Central memory CD8-positive, alpha-beta T cell (primary cell): Measurements from ENCODE around the gene ZNF565.
A peak's percentile ranks its signal among the peaks of the same experiment; 100 is the strongest.
"Not testable (repeated sequence)": the region's sequence is repeated elsewhere in the genome, so short reads cannot be mapped to it uniquely, and the experiment has no call there.

ENCODE experiments used
- ATAC-seq: fragments of 150-1000 bp; cut with Tn5 transposase; replicated peaks from 2 replicates; pipeline ENCODE4 v1.10.0; 2022; ENCODE audit warnings: mild to moderate bottlenecking, moderate FRiP score, moderate number of reproducible peaks; ENCODE audit not compliant: poor library complexity, severe bottlenecking; ENCODE audit errors: extremely low read depth
- DNase-seq, 2 donors: peaks; one replicate each; pipeline ENCODE4 v3.0.0; 2021; ENCODE audit warnings: low spot score in 2 of 2
- H3K27ac Mint-ChIP-seq: one replicate; pipeline ENCODE4 v1.8.0; 2022; ENCODE audit warnings: low read depth, mild to moderate bottlenecking, moderate library complexity, mixed read lengths
- H3K27me3 Mint-ChIP-seq: one replicate; pipeline ENCODE4 v1.8.0; 2022; ENCODE audit warnings: mixed read lengths
- H3K36me3 Mint-ChIP-seq: one replicate; pipeline ENCODE4 v1.8.0; 2022; ENCODE audit warnings: mild to moderate bottlenecking, moderate library complexity, mixed read lengths; ENCODE audit not compliant: insufficient read depth
- H3K4me1 Mint-ChIP-seq: one replicate; pipeline ENCODE4 v1.8.0; 2022; ENCODE audit warnings: mixed read lengths
- H3K4me3 Mint-ChIP-seq: one replicate; pipeline ENCODE4 v1.8.0; 2022; ENCODE audit warnings: mild to moderate bottlenecking, moderate library complexity, mixed read lengths
- H3K9me3 Mint-ChIP-seq: one replicate; pipeline ENCODE4 v1.8.0; 2022; ENCODE audit warnings: mixed read lengths

ZNF565 gene

DNA sequence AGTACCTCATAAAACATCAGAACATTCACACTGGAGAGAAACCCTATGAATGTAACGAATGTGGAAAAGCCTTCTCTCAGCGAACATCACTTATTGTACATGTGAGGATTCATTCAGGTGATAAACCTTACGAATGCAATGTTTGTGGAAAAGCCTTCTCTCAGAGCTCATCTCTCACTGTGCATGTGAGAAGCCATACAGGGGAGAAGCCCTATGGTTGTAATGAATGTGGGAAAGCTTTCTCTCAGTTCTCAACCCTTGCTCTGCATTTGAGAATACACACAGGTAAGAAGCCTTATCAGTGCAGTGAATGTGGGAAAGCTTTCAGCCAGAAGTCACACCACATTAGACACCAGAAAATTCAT lies 22.5 kb upstream of the ZNF565 start:
- no peaks in the 10 kb centered on the region for H3K27me3 Mint-ChIP-seq
- H3K4me3 Mint-ChIP-seq: no peak overlapping the region
- peaks cover 28% of the 10 kb centered on the region for H3K9me3 Mint-ChIP-seq
- ATAC-seq (no peak), DNase-seq (no peak)
- no peaks in the 10 kb centered on the region for H3K4me1 Mint-ChIP-seq
- peaks cover 53% of the 10 kb centered on the region for H3K36me3 Mint-ChIP-seq
- H3K27ac Mint-ChIP-seq: no peak overlapping the region

DNA sequence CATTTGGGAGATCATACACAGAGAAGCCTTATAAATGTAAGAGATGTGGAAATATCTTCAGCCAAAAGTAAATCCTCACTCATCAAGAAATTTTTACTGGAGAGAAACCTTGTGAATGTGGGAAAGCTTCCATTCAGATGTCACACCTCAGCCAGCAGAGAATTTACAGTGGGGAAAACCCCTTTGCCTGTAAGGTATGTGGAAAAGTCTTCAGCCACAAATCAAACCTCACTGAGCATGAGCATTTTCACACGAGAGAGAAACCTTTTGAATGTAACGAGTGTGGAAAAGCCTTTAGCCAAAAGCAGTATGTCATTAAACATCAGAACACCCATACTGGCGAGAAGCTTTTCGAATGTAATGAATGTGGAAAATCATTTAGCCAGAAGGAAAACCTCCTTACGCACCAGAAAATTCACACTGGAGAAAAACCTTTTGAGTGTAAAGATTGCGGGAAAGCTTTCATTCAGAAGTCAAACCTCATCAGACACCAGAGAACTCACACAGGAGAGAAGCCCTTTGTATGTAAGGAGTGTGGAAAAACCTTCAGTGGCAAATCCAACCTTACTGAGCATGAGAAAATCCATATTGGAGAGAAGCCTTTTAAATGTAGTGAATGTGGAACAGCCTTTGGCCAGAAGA lies 22.0 kb upstream of the ZNF565 start:
- DNase-seq: no peak
- Mint-ChIP-seq H3K27me3 (no peaks in the 10 kb centered on the region), H3K36me3 (peaks cover 58% of the 10 kb centered on the region), H3K4me1 (no peaks in the 10 kb centered on the region), H3K27ac (no peak overlapping the region), H3K4me3 (no peak overlapping the region), H3K9me3 (peaks cover 28% of the 10 kb centered on the region)
- ATAC-seq: no peak

GRCh38 chr19:36233626-36234025 lies 19.2 kb upstream of the ZNF565 start:
- DNase-seq, H3K27me3 Mint-ChIP-seq, H3K27ac Mint-ChIP-seq, H3K4me3 Mint-ChIP-seq, H3K4me1 Mint-ChIP-seq, ATAC-seq: not testable (repeated sequence)
- Mint-ChIP-seq H3K9me3 (peaks cover 35% of the 10 kb centered on the region), H3K36me3 (peaks cover 81% of the 10 kb centered on the region)

- Mint-ChIP-seq H3K27me3 (no peaks in the 10 kb centered on the region), H3K36me3 (peaks cover 77% of the 10 kb centered on the region), H3K4me1 (peaks cover 36% of the 10 kb centered on the region), H3K9me3 (peaks cover 10% of the 10 kb centered on the region), H3K4me3 (no peak overlapping the region), H3K27ac (no peak overlapping the region)
- ATAC-seq: no peak
- no peak for DNase-seq
Measured at GRCh38 chr19:36225219-36225892, 10.9 kb upstream of the ZNF565 start.

GRCh38 chr19:36222503-36222902 lies 8.0 kb upstream of the ZNF565 start:
- H3K27ac Mint-ChIP-seq: no peak overlapping the region
- peaks cover 41% of the 10 kb centered on the region for H3K4me1 Mint-ChIP-seq
- DNase-seq: no peak
- H3K9me3 Mint-ChIP-seq: no peaks in the 10 kb centered on the region
- no peaks in the 10 kb centered on the region for H3K27me3 Mint-ChIP-seq
- H3K4me3 Mint-ChIP-seq: no peak overlapping the region
- H3K36me3 Mint-ChIP-seq: peaks cover 63% of the 10 kb centered on the region
- ATAC-seq: no peak

DNA sequence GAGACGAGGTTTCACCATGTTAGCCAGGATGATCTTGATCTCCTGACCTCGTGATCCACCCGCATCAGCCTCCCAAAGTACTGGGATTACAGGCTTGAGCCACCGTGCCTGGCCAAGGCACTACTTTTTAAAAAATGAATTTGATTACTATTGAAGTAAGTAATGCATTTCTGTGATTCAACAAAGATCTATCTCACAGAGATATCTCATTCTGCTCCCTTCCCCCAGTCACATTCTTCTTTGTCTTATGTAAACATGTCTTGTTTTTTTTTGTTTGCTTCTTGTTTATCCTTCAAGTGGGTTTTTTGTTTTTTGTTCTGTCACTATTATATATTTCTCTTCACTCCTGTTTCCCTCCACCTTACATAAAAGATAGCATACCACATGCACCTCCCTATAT lies 7.0 kb upstream of the ZNF565 start:
- peaks cover 45% of the 10 kb centered on the region for H3K4me1 Mint-ChIP-seq
- ATAC-seq (no peak), DNase-seq (no peak)
- no peaks in the 10 kb centered on the region for H3K9me3 Mint-ChIP-seq
- peak overlapping the region; percentile 54 for H3K27ac Mint-ChIP-seq
- peaks cover 57% of the 10 kb centered on the region for H3K36me3 Mint-ChIP-seq
- no peaks in the 10 kb centered on the region for H3K27me3 Mint-ChIP-seq
- H3K4me3 Mint-ChIP-seq: peak overlapping the region; percentile 1

GRCh38 chr19:36215276-36216123 lies 1.0 kb upstream of the ZNF565 start:
- DNase-seq (no peak), ATAC-seq (peak; percentile 1)
- Mint-ChIP-seq H3K4me3 (no peak overlapping the region), H3K27me3 (no peaks in the 10 kb centered on the region), H3K4me1 (peaks cover 18% of the 10 kb centered on the region), H3K36me3 (peaks cover 17% of the 10 kb centered on the region), H3K9me3 (no peaks in the 10 kb centered on the region), H3K27ac (no peak overlapping the region)

GRCh38 chr19:36212895-36213294 lies 1.6 kb downstream of the ZNF565 start:
- Mint-ChIP-seq H3K4me3 (no peak overlapping the region), H3K27me3 (no peaks in the 10 kb centered on the region), H3K36me3 (peaks cover 4% of the 10 kb centered on the region), H3K27ac (no peak overlapping the region), H3K4me1 (peaks cover 6% of the 10 kb centered on the region), H3K9me3 (no peaks in the 10 kb centered on the region)
- ATAC-seq (no peak), DNase-seq (no peak)

- DNase-seq: no peak
- no peak overlapping the region for H3K27ac Mint-ChIP-seq
Measured at GRCh38 chr19:36210497-36210896, 4.0 kb downstream of the ZNF565 start.

GRCh38 chr19:36209372-36209771 lies 5.1 kb downstream of the ZNF565 start:
- Mint-ChIP-seq H3K27ac (no peak overlapping the region), H3K27me3 (no peaks in the 10 kb centered on the region), H3K36me3 (peaks cover 2% of the 10 kb centered on the region), H3K4me1 (no peaks in the 10 kb centered on the region), H3K4me3 (no peak overlapping the region), H3K9me3 (no peaks in the 10 kb centered on the region)
- no peak for ATAC-seq
- DNase-seq: no peak

More at GRCh38 chr19:36210497-36210896, 4.0 kb downstream of the ZNF565 start:
- no peaks in the 10 kb centered on the region for H3K36me3 Mint-ChIP-seq
- no peak overlapping the region for H3K4me3 Mint-ChIP-seq
- no peaks in the 10 kb centered on the region for H3K4me1 Mint-ChIP-seq
- no peaks in the 10 kb centered on the region for H3K9me3 Mint-ChIP-seq
- no peaks in the 10 kb centered on the region for H3K27me3 Mint-ChIP-seq
- ATAC-seq: no peak

- Mint-ChIP-seq H3K27ac (peak overlapping the region; percentile 56), H3K36me3 (peaks cover 2% of the 10 kb centered on the region)
- no peak for ATAC-seq
Measured at GRCh38 chr19:36207605-36208252, 6.7 kb downstream of the ZNF565 start.

GRCh38 chr19:36203293-36203692 lies 11.2 kb downstream of the ZNF565 start:
- H3K9me3 Mint-ChIP-seq: no peaks in the 10 kb centered on the region
- no peaks in the 10 kb centered on the region for H3K27me3 Mint-ChIP-seq
- peaks cover 4% of the 10 kb centered on the region for H3K36me3 Mint-ChIP-seq

More at GRCh38 chr19:36207605-36208252, 6.7 kb downstream of the ZNF565 start:
- Mint-ChIP-seq H3K9me3 (no peaks in the 10 kb centered on the region), H3K27me3 (no peaks in the 10 kb centered on the region), H3K4me1 (no peaks in the 10 kb centered on the region), H3K4me3 (no peak overlapping the region)
- no peak for DNase-seq

More at GRCh38 chr19:36203293-36203692, 11.2 kb downstream of the ZNF565 start:
- no peaks in the 10 kb centered on the region for H3K4me1 Mint-ChIP-seq
- no peak overlapping the region for H3K4me3 Mint-ChIP-seq
- no peak overlapping the region for H3K27ac Mint-ChIP-seq
- no peak for DNase-seq
- no peak for ATAC-seq
